D721Med (cell line): Measurements from ENCODE around the gene OPCML.

Experiments
- DNase-seq: peaks from one replicate; pipeline ENCODE4 v3.0.0; 2011; ENCODE audit warnings: low spot score; ENCODE audit not compliant: insufficient read length
- FAIRE-seq: peaks from 2 replicates; lab custom pipeline; 2011; peaks lifted over from hg19 to GRCh38; lab: Jason Lieb, UNC
- TF ChIP-seq, protein P1 (sequence below): IDR thresholded peaks from 2 replicates; pipeline ENCODE4 v1.5.1; 2012; ENCODE audit warnings: mild to moderate bottlenecking, control low read depth; ENCODE audit not compliant: insufficient read depth; ENCODE audit errors: missing control alignments

The OPCML gene

GRCh38 chr11:132852361-132852760 is 679.9 kb downstream of the OPCML start:
- no peak for FAIRE-seq
- TF ChIP-seq, protein P1, sequence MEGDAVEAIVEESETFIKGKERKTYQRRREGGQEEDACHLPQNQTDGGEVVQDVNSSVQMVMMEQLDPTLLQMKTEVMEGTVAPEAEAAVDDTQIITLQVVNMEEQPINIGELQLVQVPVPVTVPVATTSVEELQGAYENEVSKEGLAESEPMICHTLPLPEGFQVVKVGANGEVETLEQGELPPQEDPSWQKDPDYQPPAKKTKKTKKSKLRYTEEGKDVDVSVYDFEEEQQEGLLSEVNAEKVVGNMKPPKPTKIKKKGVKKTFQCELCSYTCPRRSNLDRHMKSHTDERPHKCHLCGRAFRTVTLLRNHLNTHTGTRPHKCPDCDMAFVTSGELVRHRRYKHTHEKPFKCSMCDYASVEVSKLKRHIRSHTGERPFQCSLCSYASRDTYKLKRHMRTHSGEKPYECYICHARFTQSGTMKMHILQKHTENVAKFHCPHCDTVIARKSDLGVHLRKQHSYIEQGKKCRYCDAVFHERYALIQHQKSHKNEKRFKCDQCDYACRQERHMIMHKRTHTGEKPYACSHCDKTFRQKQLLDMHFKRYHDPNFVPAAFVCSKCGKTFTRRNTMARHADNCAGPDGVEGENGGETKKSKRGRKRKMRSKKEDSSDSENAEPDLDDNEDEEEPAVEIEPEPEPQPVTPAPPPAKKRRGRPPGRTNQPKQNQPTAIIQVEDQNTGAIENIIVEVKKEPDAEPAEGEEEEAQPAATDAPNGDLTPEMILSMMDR, result no peak
- DNase-seq, result no peak

DNA sequence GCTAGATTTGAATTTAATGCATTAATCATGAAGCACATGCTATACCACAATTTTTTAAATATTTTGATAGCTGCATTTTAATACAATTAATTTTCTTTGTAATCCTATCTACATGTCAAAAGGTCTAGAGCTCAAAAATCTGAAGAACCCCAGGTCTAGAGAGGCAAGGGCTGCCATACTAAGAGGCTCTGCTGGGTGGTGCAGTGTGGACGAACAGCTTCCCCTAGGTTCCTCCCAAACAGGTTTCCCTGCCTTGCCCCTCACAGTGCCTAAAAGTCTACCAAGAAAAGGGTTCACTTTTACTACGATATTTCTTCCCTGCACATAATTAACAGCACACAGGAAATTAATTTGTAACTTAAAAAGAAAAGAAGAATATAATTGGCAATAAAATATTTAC is 681.1 kb downstream of the OPCML start:
- DNase-seq (no peak), FAIRE-seq (no peak)
- TF ChIP-seq, protein P1, result no peak

GRCh38 chr11:132850266-132850665 is 682.0 kb downstream of the OPCML start:
- TF ChIP-seq, protein P1, result no peak
- FAIRE-seq (no peak), DNase-seq (no peak)

GRCh38 chr11:132848336-132848735 is 684.0 kb downstream of the OPCML start:
- TF ChIP-seq, protein P1, result no peak
- DNase-seq, result no peak
- no peak for FAIRE-seq

DNA sequence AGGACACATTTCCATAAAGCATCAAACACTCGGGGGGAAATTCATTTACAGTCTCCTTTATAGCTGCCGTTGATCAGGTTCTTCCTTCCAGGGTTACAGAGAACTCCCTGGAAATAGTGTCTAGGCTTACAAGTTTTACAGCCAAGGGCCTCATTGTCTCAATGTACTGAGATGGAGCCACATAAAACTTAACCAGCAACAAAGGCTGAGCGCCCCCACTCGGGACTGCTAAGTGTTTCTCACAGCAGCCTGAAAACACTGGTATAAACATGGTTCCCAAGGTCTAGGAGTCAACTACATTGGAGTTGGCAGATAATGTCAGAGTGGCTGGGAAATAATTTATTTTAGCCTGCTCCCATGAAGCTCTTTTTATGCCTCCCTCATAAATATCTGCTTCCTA is 686.2 kb downstream of the OPCML start:
- DNase-seq (no peak), FAIRE-seq (no peak)
- TF ChIP-seq, protein P1, result no peak

- TF ChIP-seq, protein P1, result no peak
- FAIRE-seq, result no peak
- no peak for DNase-seq
Measured at GRCh38 chr11:132844956-132845696, 687.2 kb downstream of the OPCML start.

- FAIRE-seq (no peak), DNase-seq (no peak)
Measured at GRCh38 chr11:132840660-132841059, 691.6 kb downstream of the OPCML start.

More at GRCh38 chr11:132840660-132841059, 691.6 kb downstream of the OPCML start:
- TF ChIP-seq, protein P1, result no peak
